Right lobe of liver (tissue), 4 donors: ENCODE results near the gene LOXL3.

ENCODE experiments used
- POLR2A ChIP-seq: fragments of 450-650 bp; IDR thresholded peaks from one replicate; pipeline ENCODE4 v1.6.1; 2017; ENCODE audit warnings: antibody characterized with exemption, mild to moderate bottlenecking
- TF ChIP-seq, protein P1 (sequence below), 4 donors: fragments of 200-600 bp in 3 of 4; fragments of 450-650 bp in 1 of 4; IDR thresholded peaks; one replicate each; pipeline versions ENCODE4 v1.5.1 to v1.8.0; 2016 to 2022; ENCODE audit warnings: antibody characterized with exemption in 4 of 4, mild to moderate bottlenecking in 2 of 4
- donor health status: DM: no; HTN: no; CAD: no.
- donor health status: DM: no; HTN: no; CAD: no.
- donor health status: DM: no; HTN: yes; CAD: no.

DNA sequence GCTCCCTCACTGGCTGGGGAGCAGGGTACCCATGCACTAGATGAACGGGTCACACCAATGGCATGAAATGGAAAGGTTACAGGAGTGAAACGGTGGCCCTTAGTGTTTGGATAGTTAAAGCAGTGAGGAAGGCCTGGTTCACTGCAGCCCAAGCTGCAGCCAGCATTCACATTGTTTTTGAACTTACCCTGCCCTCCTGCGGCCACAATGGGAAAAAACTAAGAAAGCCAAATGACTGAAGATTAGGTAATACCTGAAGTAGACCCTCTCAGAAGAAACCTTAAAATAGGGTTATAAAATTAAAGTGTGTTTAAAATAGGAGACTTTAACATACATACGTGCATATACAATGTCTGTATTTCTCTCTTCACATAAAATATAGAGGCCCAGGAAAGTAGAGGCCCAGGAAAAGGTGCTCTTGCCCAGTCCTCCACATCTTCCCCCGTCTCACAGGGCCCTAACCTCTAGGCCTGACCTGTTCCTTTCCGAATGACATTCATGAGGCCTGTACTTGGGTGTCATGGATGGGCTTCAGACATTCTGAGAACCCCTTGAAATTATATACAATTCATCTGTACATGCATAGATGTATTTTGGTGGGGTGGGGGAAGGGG lies 34.0 kb upstream of the LOXL3 start:
- TF ChIP-seq, protein P1, sequence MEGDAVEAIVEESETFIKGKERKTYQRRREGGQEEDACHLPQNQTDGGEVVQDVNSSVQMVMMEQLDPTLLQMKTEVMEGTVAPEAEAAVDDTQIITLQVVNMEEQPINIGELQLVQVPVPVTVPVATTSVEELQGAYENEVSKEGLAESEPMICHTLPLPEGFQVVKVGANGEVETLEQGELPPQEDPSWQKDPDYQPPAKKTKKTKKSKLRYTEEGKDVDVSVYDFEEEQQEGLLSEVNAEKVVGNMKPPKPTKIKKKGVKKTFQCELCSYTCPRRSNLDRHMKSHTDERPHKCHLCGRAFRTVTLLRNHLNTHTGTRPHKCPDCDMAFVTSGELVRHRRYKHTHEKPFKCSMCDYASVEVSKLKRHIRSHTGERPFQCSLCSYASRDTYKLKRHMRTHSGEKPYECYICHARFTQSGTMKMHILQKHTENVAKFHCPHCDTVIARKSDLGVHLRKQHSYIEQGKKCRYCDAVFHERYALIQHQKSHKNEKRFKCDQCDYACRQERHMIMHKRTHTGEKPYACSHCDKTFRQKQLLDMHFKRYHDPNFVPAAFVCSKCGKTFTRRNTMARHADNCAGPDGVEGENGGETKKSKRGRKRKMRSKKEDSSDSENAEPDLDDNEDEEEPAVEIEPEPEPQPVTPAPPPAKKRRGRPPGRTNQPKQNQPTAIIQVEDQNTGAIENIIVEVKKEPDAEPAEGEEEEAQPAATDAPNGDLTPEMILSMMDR (IDR thresholded peaks at IDR 0.05), result peak; percentile 64 to 76 (median 70)
- TF ChIP-seq POLR2A, result no peak
